Measurements from ENCODE around the gene ACBD7. TPM values are rescaled to one million over a fixed set of nuclear protein-coding genes. Genes with fewer than 3 reads are reported as not detected.

ACBD7 gene
- total RNA-seq, 1 donor from 2014 or later = 0.33 TPM

DNA sequence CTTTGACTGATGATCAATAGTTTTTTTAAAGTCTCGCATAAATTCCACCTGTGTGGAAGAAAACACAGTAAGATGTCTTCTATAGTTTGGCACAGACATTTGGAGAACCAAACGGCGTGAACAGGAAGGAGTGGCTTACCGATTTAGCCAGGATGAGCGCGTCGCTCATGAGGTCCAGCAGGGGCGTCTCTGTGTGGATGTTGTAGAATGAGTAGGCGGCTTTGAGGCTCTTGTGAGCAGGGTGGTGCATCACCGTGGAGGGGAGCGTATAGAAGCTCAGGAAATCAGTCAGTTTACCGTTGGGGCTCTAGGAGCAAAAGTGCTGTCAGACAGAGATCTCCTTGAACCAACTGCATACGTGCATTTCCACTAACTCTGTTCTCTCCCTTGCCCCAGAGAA is 24.1 kb upstream of the ACBD7 start:
- Mint-ChIP-seq H3K27me3 (ENCODE audit: unreplicated experiment) (no peaks in the 10 kb centered on the region), H3K27ac (ENCODE audit: unreplicated experiment) (no peak overlapping the region)

GRCh38 chr10:15106352-15107013 is 17.9 kb upstream of the ACBD7 start:
- TF ChIP-seq CTCF (IDR thresholded peaks at IDR 0.05; ENCODE audit: unreplicated experiment) = peak; percentile 84
- peaks cover 8% of the 10 kb centered on the region for H3K36me3 Mint-ChIP-seq (ENCODE audit: low read depth, unreplicated experiment)
- peak; percentile 78 for DNase-seq (ENCODE audit: low spot score)
- H3K27me3 Mint-ChIP-seq (ENCODE audit: unreplicated experiment) = no peaks in the 10 kb centered on the region
- H3K4me1 Mint-ChIP-seq (ENCODE audit: unreplicated experiment) = no peaks in the 10 kb centered on the region
- H3K4me3 Mint-ChIP-seq (ENCODE audit: unreplicated experiment) = no peak overlapping the region
- no peak overlapping the region for H3K27ac Mint-ChIP-seq (ENCODE audit: unreplicated experiment)
- H3K9me3 Mint-ChIP-seq (ENCODE audit: unreplicated experiment) = no peaks in the 10 kb centered on the region

More for the DNA sequence above, 24.1 kb upstream of the ACBD7 start:
- Mint-ChIP-seq H3K9me3 (ENCODE audit: unreplicated experiment) (no peaks in the 10 kb centered on the region), H3K4me1 (ENCODE audit: unreplicated experiment) (no peaks in the 10 kb centered on the region), H3K36me3 (ENCODE audit: low read depth, unreplicated experiment) (no peaks in the 10 kb centered on the region), H3K4me3 (ENCODE audit: unreplicated experiment) (no peak overlapping the region)
- no peak for DNase-seq (ENCODE audit: low spot score)
- no peak for TF ChIP-seq CTCF (IDR thresholded peaks at IDR 0.05; ENCODE audit: unreplicated experiment)

GRCh38 chr10:15103513-15103912 is 14.9 kb upstream of the ACBD7 start:
- Mint-ChIP-seq H3K9me3 (ENCODE audit: unreplicated experiment) (no peaks in the 10 kb centered on the region), H3K27me3 (ENCODE audit: unreplicated experiment) (peaks cover 2% of the 10 kb centered on the region), H3K4me1 (ENCODE audit: unreplicated experiment) (no peaks in the 10 kb centered on the region), H3K27ac (ENCODE audit: unreplicated experiment) (peak overlapping the region; percentile 55), H3K4me3 (ENCODE audit: unreplicated experiment) (peak overlapping the region; percentile 10), H3K36me3 (ENCODE audit: low read depth, unreplicated experiment) (peaks cover 16% of the 10 kb centered on the region)
- no peak for TF ChIP-seq CTCF (IDR thresholded peaks at IDR 0.05; ENCODE audit: unreplicated experiment)
- DNase-seq (ENCODE audit: low spot score) = no peak

GRCh38 chr10:15099886-15100285 is 11.3 kb upstream of the ACBD7 start:
- peaks cover 5% of the 10 kb centered on the region for H3K4me1 Mint-ChIP-seq (ENCODE audit: unreplicated experiment)
- peaks cover 9% of the 10 kb centered on the region for H3K27me3 Mint-ChIP-seq (ENCODE audit: unreplicated experiment)
- no peak for TF ChIP-seq CTCF (IDR thresholded peaks at IDR 0.05; ENCODE audit: unreplicated experiment)
- peaks cover 21% of the 10 kb centered on the region for H3K36me3 Mint-ChIP-seq (ENCODE audit: low read depth, unreplicated experiment)
- no peaks in the 10 kb centered on the region for H3K9me3 Mint-ChIP-seq (ENCODE audit: unreplicated experiment)
- DNase-seq (ENCODE audit: low spot score) = no peak
- no peak overlapping the region for H3K4me3 Mint-ChIP-seq (ENCODE audit: unreplicated experiment)
- no peak overlapping the region for H3K27ac Mint-ChIP-seq (ENCODE audit: unreplicated experiment)

- Mint-ChIP-seq H3K27ac (ENCODE audit: unreplicated experiment) (peak within 1 kb of the TSS; percentile 99), H3K4me1 (ENCODE audit: unreplicated experiment) (peaks cover 5% of the 10 kb centered on the region), H3K27me3 (ENCODE audit: unreplicated experiment) (peaks cover 10% of the 10 kb centered on the region), H3K9me3 (ENCODE audit: unreplicated experiment) (no peaks in the 10 kb centered on the region), H3K4me3 (ENCODE audit: unreplicated experiment) (peak within 1 kb of the TSS; percentile 99), H3K36me3 (ENCODE audit: low read depth, unreplicated experiment) (peaks cover 13% of the 10 kb centered on the region)
- DNase-seq (ENCODE audit: low spot score) = peak; percentile 98
- TF ChIP-seq CTCF (IDR thresholded peaks at IDR 0.05; ENCODE audit: unreplicated experiment) = no peak
Measured at GRCh38 chr10:15097011-15097812, 8.6 kb upstream of the ACBD7 start, which contains the start of gene RPP38. Gene RPP38, plus strand, starts transcription at chr10:15097355. Its CDS starts 5,960 bp downstream, at chr10:15103315.

All from endothelial cell (in vitro differentiated cells).